Measurements from ENCODE around the gene LCAT. TPM values are rescaled to one million over a fixed set of nuclear protein-coding genes. Genes with fewer than 3 reads are reported as not detected.

LCAT gene
- total and polyA plus RNA-seq, 2 experiments from 2014 or later = 13.7 to 18.9 TPM

DNA sequence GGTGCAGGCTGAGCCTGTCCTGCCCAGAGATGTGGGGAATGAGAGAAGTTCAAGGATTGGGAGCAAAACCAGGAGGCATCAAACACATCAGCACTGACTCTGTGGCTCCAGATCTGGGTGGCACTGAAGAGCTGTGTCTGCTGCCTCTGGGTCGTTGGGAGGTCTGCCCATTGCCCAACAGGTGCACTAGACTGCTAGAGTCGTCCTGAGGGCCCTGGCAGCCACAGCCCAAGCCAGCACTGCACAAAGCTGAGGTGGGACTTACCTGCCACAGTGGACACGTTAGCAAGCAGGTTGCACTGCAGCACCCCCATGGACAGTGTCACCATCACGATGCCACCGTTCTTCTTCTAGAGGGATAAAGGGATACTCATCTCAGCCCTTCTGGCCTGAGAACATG, 33.1 kb upstream of the LCAT start (continued):
- TF ChIP-seq ZNF114 (CRISPR knock-in tag; IDR thresholded peaks at IDR 0.05) (no peak), ZNF331 (CRISPR knock-in tag; IDR thresholded peaks at IDR 0.05; ENCODE audit: low read depth) (no peak), CREB1 (CRISPR knock-in tag; IDR thresholded peaks at IDR 0.05; ENCODE audit: low read depth) (no peak)
- TF ChIP-seq, protein P1, sequence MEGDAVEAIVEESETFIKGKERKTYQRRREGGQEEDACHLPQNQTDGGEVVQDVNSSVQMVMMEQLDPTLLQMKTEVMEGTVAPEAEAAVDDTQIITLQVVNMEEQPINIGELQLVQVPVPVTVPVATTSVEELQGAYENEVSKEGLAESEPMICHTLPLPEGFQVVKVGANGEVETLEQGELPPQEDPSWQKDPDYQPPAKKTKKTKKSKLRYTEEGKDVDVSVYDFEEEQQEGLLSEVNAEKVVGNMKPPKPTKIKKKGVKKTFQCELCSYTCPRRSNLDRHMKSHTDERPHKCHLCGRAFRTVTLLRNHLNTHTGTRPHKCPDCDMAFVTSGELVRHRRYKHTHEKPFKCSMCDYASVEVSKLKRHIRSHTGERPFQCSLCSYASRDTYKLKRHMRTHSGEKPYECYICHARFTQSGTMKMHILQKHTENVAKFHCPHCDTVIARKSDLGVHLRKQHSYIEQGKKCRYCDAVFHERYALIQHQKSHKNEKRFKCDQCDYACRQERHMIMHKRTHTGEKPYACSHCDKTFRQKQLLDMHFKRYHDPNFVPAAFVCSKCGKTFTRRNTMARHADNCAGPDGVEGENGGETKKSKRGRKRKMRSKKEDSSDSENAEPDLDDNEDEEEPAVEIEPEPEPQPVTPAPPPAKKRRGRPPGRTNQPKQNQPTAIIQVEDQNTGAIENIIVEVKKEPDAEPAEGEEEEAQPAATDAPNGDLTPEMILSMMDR (conservative IDR thresholded peaks at IDR 0.05; ENCODE audit: low read depth in 2 of 2) = no peak

DNA sequence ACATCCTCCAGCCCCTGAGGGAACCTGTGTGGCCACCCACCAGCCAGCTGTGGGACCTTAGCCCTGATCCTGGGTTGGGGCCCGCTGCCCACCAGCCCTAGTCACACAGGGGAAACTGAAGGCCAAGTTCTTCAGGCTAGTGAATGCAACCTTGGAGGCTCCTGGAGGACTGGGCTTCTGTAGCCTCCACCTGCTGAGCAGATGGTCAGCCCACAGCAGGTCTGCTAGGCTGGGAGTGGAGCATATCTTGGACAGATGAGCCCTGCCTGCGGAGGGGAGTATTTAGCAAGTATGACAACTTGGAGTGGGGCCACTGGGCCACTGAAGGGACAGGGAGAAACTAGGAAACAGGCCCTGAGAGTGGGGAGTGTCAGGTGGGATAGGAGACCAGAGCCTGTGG, 32.3 kb upstream of the LCAT start:
- Mint-ChIP-seq H3K27me3 (ENCODE audit: insufficient read depth, low read depth, poor library complexity) (peaks cover 12% of the 10 kb centered on the region), H3K27ac (no peak overlapping the region), H3K9me3 (no peaks in the 10 kb centered on the region), H3K4me3 (no peak overlapping the region), H3K36me3 (ENCODE audit: low read depth) (no peaks in the 10 kb centered on the region), H3K4me1 (no peaks in the 10 kb centered on the region; the same call in 2 of the 3 replicates)
- Histone ChIP-seq H3K4me2 (no peak overlapping the region), H3K27ac (ENCODE audit: low read depth) (no peak overlapping the region), H3K9me2 (ENCODE audit: insufficient read depth) (no peaks in the 10 kb centered on the region), H4K20me1 (replicated peaks; ENCODE audit: insufficient read depth) (no peaks in the 10 kb centered on the region), H2AFZ (no peak overlapping the region), H3K27me3 (ENCODE audit: insufficient read depth) (no peaks in the 10 kb centered on the region), H3K36me3 (ENCODE audit: insufficient read depth) (no peaks in the 10 kb centered on the region), H3K4me1 (ENCODE audit: insufficient read depth) (no peaks in the 10 kb centered on the region), H3K79me2 (replicated peaks; ENCODE audit: insufficient read depth) (no peaks in the 10 kb centered on the region), H3K4me3 (no peak overlapping the region), H3F3A (replicated peaks; ENCODE audit: low read depth) (no peaks in the 10 kb centered on the region)
- ATAC-seq (no peak), DNase-seq (ENCODE audit: low spot score) (no peak)
- no peak for TF ChIP-seq ETS1 (IDR thresholded peaks at IDR 0.05)
- no peak for TF ChIP-seq EZH2phosphoT487 (IDR thresholded peaks at IDR 0.05; ENCODE audit: unreplicated experiment)
- no peak for TF ChIP-seq EZH2 (IDR thresholded peaks at IDR 0.05; ENCODE audit: low read depth, unreplicated experiment)

DNA sequence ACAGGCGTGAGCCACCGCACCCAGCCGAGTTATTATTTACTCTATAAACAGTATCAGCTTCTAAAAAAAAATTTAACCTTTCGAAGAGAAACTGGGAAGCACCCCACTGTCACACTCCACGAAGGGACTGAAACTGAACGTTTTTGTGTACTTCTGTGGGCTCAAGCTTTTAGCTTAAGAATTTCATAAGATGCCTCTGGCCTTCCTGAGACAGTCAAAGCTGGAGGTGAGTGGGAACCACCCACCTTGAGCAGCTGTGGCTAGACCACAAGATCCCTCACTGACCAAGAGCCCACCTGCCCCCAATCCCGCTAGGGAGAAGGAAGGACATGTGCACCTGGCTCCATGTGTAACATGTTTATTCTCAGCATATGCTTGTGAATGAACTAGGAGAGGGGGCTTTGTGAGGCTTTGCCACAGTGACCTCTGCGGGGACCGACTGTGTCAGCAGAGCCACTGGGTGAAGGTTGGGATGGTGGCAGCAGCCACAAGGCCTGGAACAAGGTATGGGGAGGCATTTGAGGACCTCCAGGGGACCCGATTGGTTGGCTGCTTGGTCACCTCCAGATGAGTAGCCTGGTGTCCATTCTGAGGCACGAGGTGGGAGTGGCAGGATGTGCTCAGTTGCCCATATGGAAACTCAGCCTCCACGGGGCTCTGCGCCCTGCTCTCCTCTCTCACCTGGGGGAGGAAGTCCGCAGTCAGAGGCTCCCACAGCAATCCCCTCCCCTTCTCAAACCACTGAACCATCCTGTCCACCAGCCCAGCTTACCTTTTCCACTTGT, 31.6 kb upstream of the LCAT start:
- no peak overlapping the region for H3K4me2 ChIP-seq
- Mint-ChIP-seq H3K4me3 (no peak overlapping the region), H3K36me3 (ENCODE audit: low read depth) (no peaks in the 10 kb centered on the region), H3K27me3 (ENCODE audit: insufficient read depth, low read depth, poor library complexity) (peaks cover 11% of the 10 kb centered on the region), H3K9me3 (no peaks in the 10 kb centered on the region), H3K4me1 (no peaks in the 10 kb centered on the region; the same call in 2 of the 3 replicates), H3K27ac (no peak overlapping the region)
- ATAC-seq = no peak
- H3K27ac ChIP-seq (ENCODE audit: low read depth) = no peak overlapping the region
- H3K36me3 ChIP-seq (ENCODE audit: insufficient read depth) = no peaks in the 10 kb centered on the region
- H3K9me2 ChIP-seq (ENCODE audit: insufficient read depth) = no peaks in the 10 kb centered on the region
- H3F3A ChIP-seq (replicated peaks; ENCODE audit: low read depth) = 0 out of 2 replicates have a peak, but pooled peaks cover 2% of the 10 kb centered on the region
- DNase-seq (ENCODE audit: low spot score) = no peak
- no peaks in the 10 kb centered on the region for H3K4me1 ChIP-seq (ENCODE audit: insufficient read depth)
- H3K27me3 ChIP-seq (ENCODE audit: insufficient read depth) = no peaks in the 10 kb centered on the region
- no peak overlapping the region for H3K4me3 ChIP-seq
- no peak overlapping the region for H2AFZ ChIP-seq
- no peaks in the 10 kb centered on the region for H4K20me1 ChIP-seq (replicated peaks; ENCODE audit: insufficient read depth)
- H3K79me2 ChIP-seq (replicated peaks; ENCODE audit: insufficient read depth) = no peaks in the 10 kb centered on the region
- TF ChIP-seq, protein P2, sequence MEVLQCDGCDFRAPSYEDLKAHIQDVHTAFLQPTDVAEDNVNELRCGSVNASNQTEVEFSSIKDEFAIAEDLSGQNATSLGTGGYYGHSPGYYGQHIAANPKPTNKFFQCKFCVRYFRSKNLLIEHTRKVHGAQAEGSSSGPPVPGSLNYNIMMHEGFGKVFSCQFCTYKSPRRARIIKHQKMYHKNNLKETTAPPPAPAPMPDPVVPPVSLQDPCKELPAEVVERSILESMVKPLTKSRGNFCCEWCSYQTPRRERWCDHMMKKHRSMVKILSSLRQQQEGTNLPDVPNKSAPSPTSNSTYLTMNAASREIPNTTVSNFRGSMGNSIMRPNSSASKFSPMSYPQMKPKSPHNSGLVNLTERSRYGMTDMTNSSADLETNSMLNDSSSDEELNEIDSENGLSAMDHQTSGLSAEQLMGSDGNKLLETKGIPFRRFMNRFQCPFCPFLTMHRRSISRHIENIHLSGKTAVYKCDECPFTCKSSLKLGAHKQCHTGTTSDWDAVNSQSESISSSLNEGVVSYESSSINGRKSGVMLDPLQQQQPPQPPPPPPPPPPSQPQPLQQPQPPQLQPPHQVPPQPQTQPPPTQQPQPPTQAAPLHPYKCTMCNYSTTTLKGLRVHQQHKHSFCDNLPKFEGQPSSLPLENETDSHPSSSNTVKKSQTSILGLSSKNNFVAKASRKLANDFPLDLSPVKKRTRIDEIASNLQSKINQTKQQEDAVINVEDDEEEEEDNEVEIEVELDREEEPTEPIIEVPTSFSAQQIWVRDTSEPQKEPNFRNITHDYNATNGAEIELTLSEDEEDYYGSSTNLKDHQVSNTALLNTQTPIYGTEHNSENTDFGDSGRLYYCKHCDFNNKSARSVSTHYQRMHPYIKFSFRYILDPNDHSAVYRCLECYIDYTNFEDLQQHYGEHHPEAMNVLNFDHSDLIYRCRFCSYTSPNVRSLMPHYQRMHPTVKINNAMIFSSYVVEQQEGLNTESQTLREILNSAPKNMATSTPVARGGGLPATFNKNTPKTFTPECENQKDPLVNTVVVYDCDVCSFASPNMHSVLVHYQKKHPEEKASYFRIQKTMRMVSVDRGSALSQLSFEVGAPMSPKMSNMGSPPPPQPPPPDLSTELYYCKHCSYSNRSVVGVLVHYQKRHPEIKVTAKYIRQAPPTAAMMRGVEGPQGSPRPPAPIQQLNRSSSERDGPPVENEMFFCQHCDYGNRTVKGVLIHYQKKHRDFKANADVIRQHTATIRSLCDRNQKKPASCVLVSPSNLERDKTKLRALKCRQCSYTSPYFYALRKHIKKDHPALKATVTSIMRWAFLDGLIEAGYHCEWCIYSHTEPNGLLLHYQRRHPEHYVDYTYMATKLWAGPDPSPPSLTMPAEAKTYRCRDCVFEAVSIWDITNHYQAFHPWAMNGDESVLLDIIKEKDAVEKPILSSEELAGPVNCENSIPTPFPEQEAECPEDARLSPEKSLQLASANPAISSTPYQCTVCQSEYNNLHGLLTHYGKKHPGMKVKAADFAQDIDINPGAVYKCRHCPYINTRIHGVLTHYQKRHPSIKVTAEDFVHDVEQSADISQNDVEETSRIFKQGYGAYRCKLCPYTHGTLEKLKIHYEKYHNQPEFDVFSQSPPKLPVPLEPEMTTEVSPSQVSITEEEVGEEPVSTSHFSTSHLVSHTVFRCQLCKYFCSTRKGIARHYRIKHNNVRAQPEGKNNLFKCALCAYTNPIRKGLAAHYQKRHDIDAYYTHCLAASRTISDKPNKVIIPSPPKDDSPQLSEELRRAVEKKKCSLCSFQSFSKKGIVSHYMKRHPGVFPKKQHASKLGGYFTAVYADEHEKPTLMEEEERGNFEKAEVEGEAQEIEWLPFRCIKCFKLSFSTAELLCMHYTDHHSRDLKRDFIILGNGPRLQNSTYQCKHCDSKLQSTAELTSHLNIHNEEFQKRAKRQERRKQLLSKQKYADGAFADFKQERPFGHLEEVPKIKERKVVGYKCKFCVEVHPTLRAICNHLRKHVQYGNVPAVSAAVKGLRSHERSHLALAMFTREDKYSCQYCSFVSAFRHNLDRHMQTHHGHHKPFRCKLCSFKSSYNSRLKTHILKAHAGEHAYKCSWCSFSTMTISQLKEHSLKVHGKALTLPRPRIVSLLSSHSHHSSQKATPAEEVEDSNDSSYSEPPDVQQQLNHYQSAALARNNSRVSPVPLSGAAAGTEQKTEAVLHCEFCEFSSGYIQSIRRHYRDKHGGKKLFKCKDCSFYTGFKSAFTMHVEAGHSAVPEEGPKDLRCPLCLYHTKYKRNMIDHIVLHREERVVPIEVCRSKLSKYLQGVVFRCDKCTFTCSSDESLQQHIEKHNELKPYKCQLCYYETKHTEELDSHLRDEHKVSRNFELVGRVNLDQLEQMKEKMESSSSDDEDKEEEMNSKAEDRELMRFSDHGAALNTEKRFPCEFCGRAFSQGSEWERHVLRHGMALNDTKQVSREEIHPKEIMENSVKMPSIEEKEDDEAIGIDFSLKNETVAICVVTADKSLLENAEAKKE (CRISPR knock-in tag; IDR thresholded peaks at IDR 0.05) = no peak
- no peak for TF ChIP-seq STAT1 (IDR thresholded peaks at IDR 0.05; ENCODE audit: unreplicated experiment)
- TF ChIP-seq ZNF114 (CRISPR knock-in tag; IDR thresholded peaks at IDR 0.05) = no peak
- TF ChIP-seq EZH2phosphoT487 (IDR thresholded peaks at IDR 0.05; ENCODE audit: unreplicated experiment) = no peak
- TF ChIP-seq CREB1 (CRISPR knock-in tag; IDR thresholded peaks at IDR 0.05; ENCODE audit: low read depth) = no peak
- TF ChIP-seq EZH2 (IDR thresholded peaks at IDR 0.05; ENCODE audit: low read depth, unreplicated experiment) = no peak
- TF ChIP-seq JUNB (IDR thresholded peaks at IDR 0.05; ENCODE audit: unreplicated experiment) = no peak

Data from GM23338 (cell line).